Calu3 (cell line): ENCODE results near the gene SLC39A8. TPM values are rescaled to one million over a fixed set of nuclear protein-coding genes. Genes with fewer than 3 reads are reported as not detected.
A peak's percentile ranks its signal among the peaks of the same experiment; 100 is the strongest.

ENCODE experiments used
- Bru-seq: library from RNA; stranded (reverse); fragments of 400-500 nt; gene quantifications from one replicate; lab custom pipeline; 2021; lab: Mats Ljungman, UMichigan
- BruChase-seq, 2 experiments: library from RNA; stranded (reverse); fragments of 400-500 nt; gene quantifications; one replicate each; lab custom pipeline; 2021; lab: Mats Ljungman, UMichigan
- BruUV-seq: library from RNA; stranded (reverse); fragments of 400-500 nt; replicated peaks from 2 replicates; lab custom pipeline; 2021; lab: Mats Ljungman, UMichigan
- CTCF ChIA-PET: fragments of 300-600 bp; sonication (Branson Sonifier 250); formaldehyde crosslinking; loops from one replicate; lab custom pipeline; 2022; ENCODE audit warnings: antibody characterized with exemption; lab: Charles Lee
- DNase-seq: peaks from one replicate; pipeline ENCODE4 v3.0.0; 2022
- H3K27ac Mint-ChIP-seq: one replicate; pipeline ENCODE4 v1.8.0; 2022; ENCODE audit warnings: mixed read lengths; ENCODE audit not compliant: unreplicated experiment
- H3K27me3 Mint-ChIP-seq: one replicate; pipeline ENCODE4 v1.8.0; 2022; ENCODE audit warnings: mixed read lengths; ENCODE audit not compliant: unreplicated experiment
- H3K36me3 Mint-ChIP-seq: one replicate; pipeline ENCODE4 v1.8.0; 2022; ENCODE audit warnings: mild to moderate bottlenecking, moderate library complexity, mixed read lengths; ENCODE audit not compliant: insufficient read depth, unreplicated experiment
- H3K4me1 Mint-ChIP-seq: one replicate; pipeline ENCODE4 v1.8.0; 2022; ENCODE audit warnings: mild to moderate bottlenecking, low read depth, mixed read lengths; ENCODE audit not compliant: unreplicated experiment
- H3K4me3 Mint-ChIP-seq: one replicate; pipeline ENCODE4 v1.8.0; 2022; ENCODE audit warnings: mild to moderate bottlenecking, low read depth, moderate library complexity, mixed read lengths; ENCODE audit not compliant: unreplicated experiment
- H3K9me3 Mint-ChIP-seq: one replicate; pipeline ENCODE4 v1.8.0; 2022; ENCODE audit warnings: low read depth, mixed read lengths; ENCODE audit not compliant: unreplicated experiment
- intact Hi-C: fragments of 100-400 bp; cut with micrococcal nuclease; formaldehyde crosslinking; loops from one replicate; pipeline ENCODE4 v1.10.0; 2022; ENCODE audit not compliant: unreplicated experiment
- long read RNA-seq: library from polyadenylated mRNA; stranded (forward); transcript quantifications from one replicate; pipeline ENCODE4 v2.0.0, GENCODE V29; 2022
- total RNA-seq: library from RNA; stranded (reverse); gene quantifications from 2 replicates; pipeline ENCODE4 v1.2.3, GENCODE V29; 2022
- TF ChIP-seq, protein P1 (sequence below): fragments of 200-600 bp; IDR thresholded peaks from one replicate; pipeline ENCODE4 v1.8.0; 2022; ENCODE audit warnings: antibody characterized with exemption; ENCODE audit not compliant: unreplicated experiment

Gene SLC39A8
- 13.3 and 30.8 TPM in 2 replicates for total RNA-seq
- percentile 59 among the genes with signal in this experiment for Bru-seq, nascent RNA
- percentile 66 among the genes with signal in this experiment for BruChase-seq, experiment 1, labeled RNA remaining after a 6-hour chase
- BruChase-seq, experiment 2, labeled RNA remaining after a 2-hour chase = percentile 65 among the genes with signal in this experiment
- long read RNA-seq, transcript SLC39A8-202 (8 exons, 3,238 nt) = major isoform, 28 of 37 reads
- long read RNA-seq, partial matches to known transcripts = 2 of 37 reads
- long read RNA-seq, other reads (novel, unspliced or antisense) = 6 of 37 reads

DNA sequence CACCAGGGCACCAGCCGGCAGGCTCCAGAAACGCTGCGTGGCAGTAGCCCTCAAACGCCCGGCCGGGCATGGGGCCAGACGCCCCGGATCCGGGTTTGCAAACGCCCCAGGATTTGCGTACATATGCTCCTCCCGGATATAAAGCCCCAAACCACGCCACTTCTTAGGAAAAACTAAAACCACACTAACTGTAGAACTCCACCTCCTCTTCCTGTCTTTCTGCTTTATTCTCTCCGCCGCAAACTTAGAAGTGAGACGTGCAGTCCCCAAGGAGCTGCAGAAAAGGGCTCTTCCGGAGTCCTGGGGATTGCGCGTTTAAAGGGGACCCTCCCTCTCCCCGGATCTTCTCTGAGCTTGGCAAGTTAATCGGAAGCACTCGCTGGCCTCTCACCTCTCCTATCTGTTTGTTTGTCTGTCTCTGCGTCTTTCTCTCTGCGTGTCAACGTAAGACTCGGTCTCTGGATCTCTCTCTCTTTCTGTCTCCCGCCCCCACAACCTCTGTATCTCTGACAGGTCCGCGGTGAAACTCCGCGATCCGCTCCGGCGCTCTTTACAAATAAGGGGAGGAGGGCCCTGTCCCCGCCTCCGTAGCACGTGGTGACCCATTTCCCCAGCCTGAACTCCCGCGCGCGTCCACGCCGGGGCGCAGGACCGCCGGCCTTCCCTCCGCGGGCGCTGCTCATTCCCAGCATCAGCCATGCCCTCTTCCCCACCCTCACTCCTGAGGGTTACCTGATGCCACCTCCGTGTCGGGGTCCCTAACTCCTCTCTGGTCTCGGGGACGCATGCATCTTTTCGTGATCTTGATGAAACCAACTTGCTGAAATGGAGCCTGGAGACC lies at the start of gene SLC39A8:
Gene SLC39A8, minus strand, starts transcription at position 529 of the 841 bp plus-strand sequence. CDS start 820 bp downstream, outside the sequence.
- BruUV-seq = no TSS peak
- Mint-ChIP-seq H3K4me1 (peaks cover 11% of the 10 kb centered on the region), H3K4me3 (peak within 1 kb of the TSS; percentile 79), H3K27me3 (no peaks in the 10 kb centered on the region), H3K36me3 (peaks cover 21% of the 10 kb centered on the region), H3K9me3 (no peaks in the 10 kb centered on the region), H3K27ac (peak within 1 kb of the TSS; percentile 53)
- intact Hi-C loops = loop anchor here (1.0 kb wide), 1 partner anchor 86 kb away; no protein-coding TSS in a partner anchor
- TF ChIP-seq, protein P1, sequence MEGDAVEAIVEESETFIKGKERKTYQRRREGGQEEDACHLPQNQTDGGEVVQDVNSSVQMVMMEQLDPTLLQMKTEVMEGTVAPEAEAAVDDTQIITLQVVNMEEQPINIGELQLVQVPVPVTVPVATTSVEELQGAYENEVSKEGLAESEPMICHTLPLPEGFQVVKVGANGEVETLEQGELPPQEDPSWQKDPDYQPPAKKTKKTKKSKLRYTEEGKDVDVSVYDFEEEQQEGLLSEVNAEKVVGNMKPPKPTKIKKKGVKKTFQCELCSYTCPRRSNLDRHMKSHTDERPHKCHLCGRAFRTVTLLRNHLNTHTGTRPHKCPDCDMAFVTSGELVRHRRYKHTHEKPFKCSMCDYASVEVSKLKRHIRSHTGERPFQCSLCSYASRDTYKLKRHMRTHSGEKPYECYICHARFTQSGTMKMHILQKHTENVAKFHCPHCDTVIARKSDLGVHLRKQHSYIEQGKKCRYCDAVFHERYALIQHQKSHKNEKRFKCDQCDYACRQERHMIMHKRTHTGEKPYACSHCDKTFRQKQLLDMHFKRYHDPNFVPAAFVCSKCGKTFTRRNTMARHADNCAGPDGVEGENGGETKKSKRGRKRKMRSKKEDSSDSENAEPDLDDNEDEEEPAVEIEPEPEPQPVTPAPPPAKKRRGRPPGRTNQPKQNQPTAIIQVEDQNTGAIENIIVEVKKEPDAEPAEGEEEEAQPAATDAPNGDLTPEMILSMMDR = peak; percentile 65
- CTCF ChIA-PET = interaction anchor here (0.6 to 1.5 kb wide), 4 partner anchors 15 to 86 kb away, joined by 3 to 7 read pairs (median 4); no protein-coding TSS in a partner anchor
- peak; percentile 87 for DNase-seq

DNA sequence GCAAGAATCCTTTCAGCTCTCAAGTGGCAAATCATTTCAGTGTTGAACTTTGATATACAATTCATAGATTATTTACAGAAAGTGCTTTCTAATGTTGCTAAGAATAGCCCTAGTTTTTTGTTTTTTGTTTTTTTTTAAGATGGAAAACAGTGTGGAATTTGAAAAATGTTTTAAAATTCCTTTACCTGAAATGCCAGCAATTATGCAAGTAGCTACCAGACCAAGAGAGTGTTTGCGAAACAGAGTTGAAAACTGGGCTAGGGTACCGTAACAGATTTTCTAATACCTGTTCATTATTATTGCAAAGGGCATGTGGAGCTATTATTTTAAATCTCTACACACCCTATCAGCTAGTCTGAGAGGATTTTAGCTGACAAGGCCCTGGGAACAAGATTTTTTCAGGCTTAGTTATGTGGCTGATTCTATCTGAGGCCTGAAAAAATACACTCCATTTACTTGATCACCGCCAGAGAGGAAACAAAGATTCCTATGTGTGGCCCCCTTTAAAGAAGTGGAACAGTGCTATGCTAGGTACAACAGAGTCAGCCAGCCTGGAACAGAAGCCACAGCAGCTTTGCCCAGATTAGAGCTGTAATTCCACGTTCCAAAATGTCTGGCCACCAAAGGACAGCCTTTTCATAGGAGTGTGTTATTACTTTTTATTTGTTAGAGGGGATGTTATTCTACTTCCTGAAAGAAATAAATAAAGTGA lies 46.9 kb upstream of the SLC39A8 start:
- no peak overlapping the region for H3K4me3 Mint-ChIP-seq
- intact Hi-C loops = loop anchor here (5.0 kb wide), 1 partner anchor 35 kb away; no protein-coding TSS in a partner anchor
- TF ChIP-seq, protein P1 = no peak
- no peak for DNase-seq
- no peaks in the 10 kb centered on the region for H3K36me3 Mint-ChIP-seq
- peaks cover 3% of the 10 kb centered on the region for H3K9me3 Mint-ChIP-seq
- peaks cover 8% of the 10 kb centered on the region for H3K4me1 Mint-ChIP-seq
- no peak overlapping the region for H3K27ac Mint-ChIP-seq
- no peaks in the 10 kb centered on the region for H3K27me3 Mint-ChIP-seq
- no TSS peak for BruUV-seq
- CTCF ChIA-PET = no interaction called here

DNA sequence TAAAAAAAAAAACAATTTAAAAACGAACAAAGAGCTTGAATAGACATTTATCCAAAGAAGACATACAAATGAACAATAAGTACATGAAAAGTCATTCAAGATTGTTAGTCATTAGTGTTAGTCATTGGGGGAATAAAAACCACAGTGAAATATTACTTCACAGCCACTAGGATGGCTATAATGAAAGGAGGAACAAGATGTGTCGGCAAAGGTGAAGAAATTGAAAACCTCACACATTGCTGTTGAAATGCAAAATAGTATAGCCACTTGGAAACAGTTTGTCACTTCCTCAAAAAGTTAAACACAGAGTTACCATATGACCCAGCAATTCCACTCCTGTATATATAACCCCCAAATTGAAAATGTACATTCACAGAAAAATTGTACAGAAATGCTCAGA lies 45.2 kb upstream of the SLC39A8 start:
- peaks cover 8% of the 10 kb centered on the region for H3K4me1 Mint-ChIP-seq
- H3K36me3 Mint-ChIP-seq = no peaks in the 10 kb centered on the region
- CTCF ChIA-PET = no interaction called here
- TF ChIP-seq, protein P1 = no peak
- intact Hi-C loops = loop anchor here (5.0 kb wide), 1 partner anchor 33 kb away; no protein-coding TSS in a partner anchor
- H3K27me3 Mint-ChIP-seq = no peaks in the 10 kb centered on the region
- no TSS peak for BruUV-seq
- H3K4me3 Mint-ChIP-seq = no peak overlapping the region
- DNase-seq = no peak
- H3K27ac Mint-ChIP-seq = no peak overlapping the region
- peaks cover 3% of the 10 kb centered on the region for H3K9me3 Mint-ChIP-seq

DNA sequence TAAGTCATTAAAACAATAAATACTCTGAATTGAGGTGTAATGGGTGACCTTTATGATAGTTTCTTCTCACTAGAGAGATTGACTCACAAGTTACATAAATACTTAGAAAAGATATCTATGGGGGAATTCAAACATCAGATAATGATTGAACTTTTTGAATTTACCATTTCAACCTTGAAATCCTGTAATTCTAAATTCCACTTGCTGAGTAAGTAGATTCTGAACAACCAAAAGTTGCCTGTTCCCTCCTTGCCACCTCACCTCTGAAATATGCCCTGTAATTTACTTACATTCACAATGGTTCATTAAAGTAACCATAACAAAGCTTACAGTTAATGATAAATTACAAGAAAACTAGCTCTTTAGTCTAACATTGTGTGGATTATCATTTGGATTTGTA lies 43.3 kb upstream of the SLC39A8 start:
- no peaks in the 10 kb centered on the region for H3K9me3 Mint-ChIP-seq
- H3K36me3 Mint-ChIP-seq = no peaks in the 10 kb centered on the region
- DNase-seq = no peak
- H3K4me3 Mint-ChIP-seq = no peak overlapping the region
- CTCF ChIA-PET = no interaction called here
- no TSS peak for BruUV-seq
- H3K27me3 Mint-ChIP-seq = no peaks in the 10 kb centered on the region
- TF ChIP-seq, protein P1 = no peak
- no peak overlapping the region for H3K27ac Mint-ChIP-seq
- H3K4me1 Mint-ChIP-seq = peaks cover 8% of the 10 kb centered on the region
- intact Hi-C loops = no loop called here
